SK-MEL-5 (cell line): Measurements from ENCODE around the gene TFE3. TPM values are rescaled to one million over a fixed set of nuclear protein-coding genes. Genes with fewer than 3 reads are reported as not detected.
A peak's percentile ranks its signal among the peaks of the same experiment; 100 is the strongest.

ENCODE experiments used
- DNase-seq: peaks from one replicate; pipeline ENCODE4 v3.0.0-alpha.2; 2016; ENCODE audit warnings: low read depth, low spot score
- in situ Hi-C: cut with HindIII; loops from 2 replicates; pipeline ENCODE4 v1.10.0; 2016; ENCODE audit warnings: low sequenced_read_pairs, high pct_unique_total_duplicates, low pct_unique_long_range_greater_than_20kb
- total RNA-seq: library from RNA; depleted of rRNA; stranded (reverse); fragments of >200 nt; shearing (Covaris generic); gene quantifications from 2 replicates; pipeline ENCODE4 v1.2.3, GENCODE V29; 2014

TFE3 gene
- total RNA-seq, 1 experiment from 2014 or later = 17.0 TPM

DNA sequence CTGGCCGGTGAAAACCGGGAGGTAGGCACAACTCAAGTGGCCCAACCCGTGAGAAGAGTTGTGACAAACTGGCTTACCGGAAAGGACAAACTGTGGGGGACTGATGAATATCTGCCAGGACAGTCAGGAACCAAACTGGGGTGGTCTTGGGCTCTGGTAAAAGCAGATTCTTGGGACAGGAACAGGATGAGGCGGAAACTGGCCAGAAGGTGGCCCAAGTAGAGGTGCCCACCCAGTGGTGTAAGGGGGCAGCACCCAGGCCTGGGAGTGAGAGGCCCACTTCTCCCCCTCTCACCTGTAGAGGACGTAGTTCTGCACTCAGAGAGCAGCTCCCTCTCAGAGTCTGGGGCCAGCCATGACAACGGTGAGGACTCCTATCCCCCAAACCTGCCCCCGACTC, 21.6 kb upstream of the TFE3 start:
- DNase-seq = no peak
- in situ Hi-C loops = no loop called here

DNA sequence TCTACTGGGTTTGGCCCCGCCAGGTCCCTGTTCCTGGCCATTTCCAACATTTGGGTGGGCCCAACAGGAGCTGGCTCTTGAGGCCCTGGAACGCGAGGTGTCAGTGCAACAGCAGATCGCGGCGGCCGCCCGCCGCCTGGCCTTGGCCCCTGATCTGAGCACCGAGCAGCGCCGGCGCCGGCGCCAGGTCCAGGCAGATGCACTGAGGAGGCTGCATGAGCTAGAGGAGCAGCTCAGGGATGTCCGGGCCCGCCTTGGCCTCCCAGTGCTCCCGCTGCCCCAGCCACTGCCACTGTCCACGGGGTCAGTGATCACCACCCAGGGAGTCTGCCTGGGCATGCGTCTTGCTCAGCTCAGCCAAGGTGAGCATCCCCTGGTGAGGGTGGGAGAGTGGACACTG, 21.1 kb upstream of the TFE3 start:
- in situ Hi-C loops = no loop called here
- DNase-seq = no peak

DNA sequence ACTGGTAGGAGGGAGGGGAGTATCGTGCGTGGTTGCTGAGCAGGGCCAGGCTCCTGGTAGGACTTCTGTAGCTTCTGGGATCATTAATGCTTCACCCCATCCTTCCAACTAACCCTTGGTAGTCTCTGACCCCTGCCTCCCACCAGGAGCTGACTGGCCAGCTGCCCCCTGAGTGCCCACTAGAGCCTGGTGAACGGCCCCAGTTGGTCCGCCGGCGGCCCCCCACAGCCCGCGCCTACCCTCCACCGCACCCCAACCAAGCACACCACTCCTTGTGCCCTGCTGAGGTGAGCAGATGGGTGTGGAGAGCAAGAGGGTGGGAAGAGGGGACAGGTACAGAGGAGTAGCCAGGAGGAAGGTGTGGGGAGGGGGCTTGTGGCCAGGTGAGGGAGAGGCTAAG, 20.6 kb upstream of the TFE3 start:
- DNase-seq = no peak
- in situ Hi-C loops = no loop called here

DNA sequence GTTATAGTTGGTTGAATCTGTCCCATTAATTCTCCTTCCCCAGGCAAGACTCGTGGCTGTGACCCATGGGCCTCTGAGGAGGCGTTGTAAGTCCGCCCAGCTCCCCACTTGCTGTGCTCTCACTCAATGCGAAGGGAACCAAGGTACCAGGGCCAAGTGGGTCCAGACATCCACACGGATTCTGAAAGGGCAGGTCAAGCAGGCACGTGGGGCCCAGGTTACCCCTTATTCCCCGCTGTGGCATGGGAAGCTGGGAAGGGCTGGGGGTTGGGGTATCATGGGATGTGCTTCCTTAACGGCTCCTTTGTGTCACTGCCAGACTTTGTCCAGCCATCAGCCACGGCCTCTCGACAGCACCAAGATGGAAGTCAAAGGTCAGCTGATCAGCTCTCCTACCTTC, 18.8 kb upstream of the TFE3 start:
- in situ Hi-C loops = no loop called here
- DNase-seq = no peak

DNA sequence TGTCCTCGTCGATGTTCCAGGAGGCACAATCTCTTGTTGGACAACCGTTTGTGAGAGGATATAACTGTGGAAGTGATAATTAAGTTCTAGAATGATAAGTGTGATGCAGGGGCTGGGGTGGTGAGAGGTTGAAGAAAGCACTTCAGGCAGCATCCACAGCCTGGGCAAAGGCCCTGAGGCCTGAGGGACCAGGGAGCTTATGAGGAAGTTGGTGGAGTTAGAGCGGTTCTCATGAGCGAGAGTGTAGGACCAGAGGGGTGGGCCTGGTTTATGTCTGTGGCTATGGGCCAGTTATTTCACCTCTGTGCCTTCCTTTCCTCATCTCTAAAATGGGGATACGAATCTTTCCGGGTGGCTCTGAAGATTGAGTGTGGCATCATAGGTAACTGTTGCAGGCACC, 18.3 kb upstream of the TFE3 start:
- in situ Hi-C loops = no loop called here
- no peak for DNase-seq

DNA sequence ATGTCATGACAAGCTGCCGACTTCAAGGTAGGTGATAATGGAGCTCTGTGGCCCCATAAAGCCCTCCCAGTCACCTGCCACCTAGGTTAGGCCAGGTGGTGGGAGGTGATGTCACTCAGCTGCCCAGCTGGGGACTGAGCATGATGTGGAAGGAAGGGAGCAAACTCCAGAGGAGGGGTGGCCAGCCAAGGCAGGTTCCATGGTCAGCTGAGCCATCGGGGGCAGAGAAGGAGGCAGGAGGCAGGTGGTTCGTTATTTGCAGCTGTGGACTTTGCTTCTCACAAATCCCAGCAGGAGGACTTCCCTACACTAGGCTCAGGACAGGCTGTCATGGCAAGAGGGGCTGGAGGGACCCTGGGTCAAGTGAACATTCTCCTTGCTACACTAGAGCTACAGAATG, 17.8 kb upstream of the TFE3 start:
- DNase-seq = no peak
- in situ Hi-C loops = no loop called here

DNA sequence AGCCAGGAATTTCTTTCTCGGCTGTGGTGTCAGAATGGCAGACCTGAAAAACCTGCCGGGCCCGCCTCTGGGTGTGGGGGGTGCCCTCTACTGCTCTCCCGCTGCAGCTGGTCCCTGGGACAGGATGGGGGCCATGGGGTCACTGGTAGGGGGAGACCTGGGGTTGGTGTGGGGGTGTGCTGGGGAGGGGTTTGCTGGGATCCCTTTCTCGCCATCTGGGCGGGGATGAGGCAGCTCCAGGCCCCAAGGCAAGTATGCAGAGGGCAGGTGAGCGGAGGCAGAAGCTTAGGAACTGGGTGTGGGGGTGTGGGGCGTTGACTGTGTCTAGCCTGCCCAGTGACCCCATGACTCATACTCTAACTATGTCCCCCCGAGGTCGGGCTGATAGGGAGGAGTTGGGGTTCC, 16.5 kb upstream of the TFE3 start:
- in situ Hi-C loops = no loop called here
- DNase-seq = no peak

DNA sequence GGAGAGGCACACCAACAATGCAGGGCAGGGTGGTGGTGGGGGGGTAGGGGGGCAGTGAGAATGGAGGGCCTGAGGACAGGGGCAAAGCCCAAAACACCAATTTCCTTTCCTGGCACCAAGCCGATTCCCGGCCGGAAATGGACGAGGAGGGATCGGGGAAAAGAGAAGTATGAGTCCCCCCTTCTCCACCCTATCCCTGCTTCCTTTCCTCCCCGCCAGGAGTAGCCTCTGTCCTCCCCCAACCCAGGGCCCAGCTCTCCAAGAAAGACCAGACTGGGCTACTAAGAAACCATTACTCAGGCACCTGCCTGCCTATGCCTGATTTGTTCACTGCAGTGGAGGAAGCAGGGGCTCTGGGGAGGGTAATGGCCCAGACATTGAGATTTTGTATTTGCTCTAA, 16.0 kb upstream of the TFE3 start:
- in situ Hi-C loops = no loop called here
- DNase-seq = no peak

DNA sequence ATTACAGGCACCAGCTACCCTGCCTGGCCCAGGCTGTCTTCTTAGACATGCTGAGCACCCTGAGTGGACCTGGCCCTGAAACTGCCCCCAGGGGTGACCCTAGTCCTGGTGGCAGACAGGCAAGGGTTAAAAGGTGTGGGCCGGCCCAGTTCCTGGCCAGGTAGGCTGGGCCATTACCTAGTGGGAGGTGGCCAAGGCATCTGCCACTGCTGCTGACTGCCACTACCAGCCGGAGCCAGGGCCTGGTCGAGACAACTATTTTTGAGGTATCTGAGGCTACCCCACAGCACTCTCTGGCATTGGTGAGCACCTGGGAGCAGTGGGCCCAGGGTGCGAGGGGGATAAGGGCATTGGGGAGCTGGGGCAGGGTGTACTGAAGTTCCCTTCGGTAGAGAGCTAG, 15.6 kb upstream of the TFE3 start, which contains the start of gene CCDC120:
Gene CCDC120, plus strand, starts transcription at position 206 of the 400 bp plus-strand sequence. CDS start 3,043 bp downstream, outside the sequence.
- in situ Hi-C loops = no loop called here
- DNase-seq = no peak

DNA sequence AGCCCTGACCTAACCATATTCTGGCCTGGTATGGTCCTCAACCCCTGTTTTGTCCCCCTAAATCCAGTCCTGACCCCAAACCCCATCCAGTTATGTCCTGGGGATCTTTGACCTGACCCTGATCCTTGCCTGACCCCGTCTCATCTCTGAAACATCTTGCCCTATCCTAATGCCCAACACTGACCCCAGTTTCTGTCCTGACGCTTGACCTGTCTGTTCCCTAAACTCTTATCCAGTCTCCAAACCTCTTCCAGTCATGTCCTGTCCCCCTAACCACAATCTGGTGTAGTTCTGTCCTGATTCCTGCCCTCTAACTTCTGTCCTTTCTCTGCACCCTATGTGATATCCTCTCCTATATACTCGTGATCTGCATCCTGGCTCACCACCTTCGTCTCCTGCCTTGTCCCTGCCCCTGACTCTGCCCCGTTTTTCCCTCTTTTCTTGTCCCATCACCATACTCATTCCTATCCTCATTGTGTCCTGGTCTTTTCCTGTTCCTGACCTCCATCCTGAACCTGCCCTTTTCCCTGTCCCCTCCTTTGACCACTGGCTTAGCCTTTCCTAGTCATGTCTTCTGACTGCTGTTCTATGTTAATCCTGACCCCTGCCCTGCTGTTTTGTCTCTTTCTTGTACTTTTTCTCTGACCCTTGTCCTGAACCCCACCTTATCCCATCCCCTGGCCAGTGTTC, 11.1 kb upstream of the TFE3 start:
- in situ Hi-C loops = no loop called here
- DNase-seq = no peak

DNA sequence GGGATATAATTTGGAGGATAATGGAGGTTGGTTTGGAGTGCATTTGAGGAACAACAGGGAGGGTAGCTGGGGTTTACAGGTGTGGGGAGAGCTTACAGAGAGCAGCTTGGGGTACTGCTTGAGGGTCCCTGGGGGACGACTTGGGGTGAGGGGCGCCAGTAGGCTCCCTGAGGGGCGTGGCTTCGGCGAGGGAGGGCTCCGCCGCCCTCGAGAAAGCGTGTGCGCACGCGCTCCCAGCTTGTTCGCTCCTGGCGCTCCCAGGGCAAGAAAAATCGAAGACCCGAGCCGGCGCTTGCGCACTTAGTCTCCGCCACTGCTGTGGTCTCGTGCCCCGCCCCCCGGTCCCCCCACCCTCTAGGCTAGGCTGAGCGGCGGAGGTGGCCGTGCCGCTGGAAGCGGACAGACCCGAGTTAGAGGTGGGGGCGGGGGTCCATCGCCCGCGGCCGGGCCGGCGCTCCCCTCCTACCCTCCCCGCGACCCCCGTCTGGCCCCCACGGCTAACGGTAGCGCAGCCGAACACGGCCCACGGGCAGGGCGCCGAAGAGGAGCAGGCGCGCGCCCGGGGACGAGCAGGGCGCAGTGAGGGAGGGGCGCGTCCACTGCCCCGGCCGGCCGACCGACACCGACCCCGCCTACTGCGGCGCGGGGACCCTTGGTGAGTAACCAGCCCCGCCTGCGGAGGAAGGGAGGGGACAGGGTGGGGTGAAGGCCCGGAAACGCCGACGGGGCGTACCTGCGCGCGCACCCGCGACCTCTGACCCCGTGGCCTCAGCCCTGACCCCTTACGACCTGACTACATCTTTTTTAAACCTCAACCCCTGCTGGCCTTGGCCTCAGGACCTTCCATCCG, 10.3 kb upstream of the TFE3 start:
- DNase-seq = peak; percentile 72
- in situ Hi-C loops = no loop called here

DNA sequence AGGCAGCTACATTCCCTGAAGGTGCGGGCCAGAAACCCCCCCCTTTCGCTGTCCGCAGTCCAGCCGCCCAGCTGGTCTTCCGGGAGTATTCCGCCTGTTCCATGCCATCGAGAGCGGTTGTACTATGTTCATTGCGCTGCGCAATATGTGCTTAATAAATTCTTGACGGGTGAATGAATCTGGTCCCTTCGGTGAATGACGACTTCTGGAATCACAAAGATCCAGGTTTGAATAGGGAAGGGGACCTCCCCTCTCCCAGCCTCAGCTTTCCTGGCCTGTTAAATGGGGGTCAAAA, 777 bp upstream of the TFE3 start:
- in situ Hi-C loops = no loop called here
- DNase-seq = no peak

DNA sequence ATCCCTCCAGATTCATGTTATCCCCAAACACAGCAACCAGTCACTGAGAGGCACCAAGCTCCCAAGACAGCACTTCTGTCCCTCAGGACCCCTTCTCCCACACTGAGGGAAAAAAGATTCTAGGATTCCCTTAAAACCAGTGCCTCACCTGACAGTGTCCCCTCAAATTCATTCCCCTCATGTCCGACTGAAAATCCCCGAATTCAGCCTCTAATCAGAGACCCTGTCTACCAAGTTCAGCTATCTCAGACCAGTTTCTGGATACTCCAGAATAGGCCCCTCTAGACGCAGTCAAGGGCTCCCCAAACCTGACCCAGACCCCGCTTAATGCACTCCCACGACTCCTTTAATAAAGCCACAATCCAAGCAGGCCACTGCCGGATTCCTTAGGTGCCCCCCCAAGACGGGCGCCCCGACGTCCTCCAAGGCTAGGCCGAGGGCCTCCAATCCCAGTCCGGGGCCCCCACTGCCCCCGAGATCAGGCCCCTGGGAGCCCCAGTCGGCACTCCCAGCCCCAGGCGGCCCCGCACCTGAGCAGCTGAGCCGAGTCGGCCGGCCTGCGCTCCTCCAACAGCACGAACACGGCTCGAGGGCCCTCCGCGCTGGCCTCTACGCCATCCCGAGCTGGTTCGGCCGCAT, 457 bp downstream of the TFE3 start:
- no peak for DNase-seq
- in situ Hi-C loops = no loop called here

DNA sequence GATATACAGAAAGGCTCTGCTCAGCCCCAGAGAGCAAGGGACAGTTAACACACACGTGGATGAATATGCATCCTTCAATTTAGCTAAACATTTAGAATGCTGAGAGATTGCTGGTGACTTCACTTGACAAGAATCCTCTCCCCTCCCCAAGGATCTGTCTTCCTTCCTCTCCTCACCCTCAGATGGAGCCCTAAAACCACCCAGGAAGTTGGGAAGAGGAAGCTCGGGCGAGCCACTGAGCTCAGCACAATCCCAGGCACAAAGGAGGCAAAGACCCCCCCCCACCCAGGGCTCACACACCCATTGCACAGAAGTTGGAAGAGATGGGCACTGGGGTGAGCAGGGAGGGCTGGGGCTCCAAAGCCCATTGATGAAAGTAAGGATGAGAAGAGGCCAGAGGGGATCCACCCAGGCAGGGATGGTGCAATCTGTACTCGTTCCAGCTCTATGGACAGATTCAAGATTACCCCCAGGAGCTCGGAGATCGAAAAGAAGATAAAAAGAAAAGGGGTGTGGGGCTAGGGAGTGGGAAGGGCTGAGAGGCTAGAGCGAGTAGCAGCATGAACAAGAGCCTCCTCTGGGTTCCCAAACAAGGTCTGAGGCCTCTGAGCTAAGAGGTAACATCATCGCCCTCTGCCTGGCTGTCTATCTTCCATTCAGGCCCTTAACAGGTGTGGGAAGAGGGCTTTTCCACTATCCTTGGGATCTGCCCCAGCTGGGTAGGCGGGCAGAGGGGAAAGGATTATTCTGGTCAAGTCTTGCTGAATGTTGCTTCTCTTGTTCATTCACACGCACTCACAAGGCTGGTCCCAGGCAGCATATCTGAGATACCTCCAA, 1.2 kb downstream of the TFE3 start:
- in situ Hi-C loops = no loop called here
- DNase-seq = no peak

DNA sequence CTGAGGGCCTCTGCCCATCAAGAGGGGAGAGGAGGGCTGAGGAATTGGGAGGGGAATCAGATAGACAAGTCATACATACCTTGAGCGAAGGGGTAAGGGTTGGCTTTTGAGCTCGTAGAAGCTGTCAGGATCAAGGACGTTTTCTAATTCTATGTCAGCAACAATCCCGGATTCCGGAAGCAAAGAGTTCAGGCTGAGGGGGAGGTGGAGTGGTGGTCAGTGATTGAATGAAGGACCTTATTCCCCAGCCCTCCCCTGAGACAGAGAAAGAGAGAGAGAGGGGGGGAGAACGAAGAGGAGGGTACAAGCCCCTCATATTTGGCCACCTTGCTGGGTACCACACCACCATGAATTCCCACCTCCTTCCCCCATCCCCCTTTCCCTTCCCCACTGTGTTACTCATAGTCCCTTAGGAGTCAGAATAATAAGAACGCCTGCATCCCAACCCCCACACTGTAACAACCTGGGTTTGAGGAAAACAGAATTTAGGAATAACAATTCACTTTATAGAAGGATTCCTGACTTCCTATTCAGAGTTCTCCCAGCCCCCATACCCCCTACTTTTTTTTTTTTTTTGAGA, 2.7 kb downstream of the TFE3 start:
- in situ Hi-C loops = no loop called here

DNA sequence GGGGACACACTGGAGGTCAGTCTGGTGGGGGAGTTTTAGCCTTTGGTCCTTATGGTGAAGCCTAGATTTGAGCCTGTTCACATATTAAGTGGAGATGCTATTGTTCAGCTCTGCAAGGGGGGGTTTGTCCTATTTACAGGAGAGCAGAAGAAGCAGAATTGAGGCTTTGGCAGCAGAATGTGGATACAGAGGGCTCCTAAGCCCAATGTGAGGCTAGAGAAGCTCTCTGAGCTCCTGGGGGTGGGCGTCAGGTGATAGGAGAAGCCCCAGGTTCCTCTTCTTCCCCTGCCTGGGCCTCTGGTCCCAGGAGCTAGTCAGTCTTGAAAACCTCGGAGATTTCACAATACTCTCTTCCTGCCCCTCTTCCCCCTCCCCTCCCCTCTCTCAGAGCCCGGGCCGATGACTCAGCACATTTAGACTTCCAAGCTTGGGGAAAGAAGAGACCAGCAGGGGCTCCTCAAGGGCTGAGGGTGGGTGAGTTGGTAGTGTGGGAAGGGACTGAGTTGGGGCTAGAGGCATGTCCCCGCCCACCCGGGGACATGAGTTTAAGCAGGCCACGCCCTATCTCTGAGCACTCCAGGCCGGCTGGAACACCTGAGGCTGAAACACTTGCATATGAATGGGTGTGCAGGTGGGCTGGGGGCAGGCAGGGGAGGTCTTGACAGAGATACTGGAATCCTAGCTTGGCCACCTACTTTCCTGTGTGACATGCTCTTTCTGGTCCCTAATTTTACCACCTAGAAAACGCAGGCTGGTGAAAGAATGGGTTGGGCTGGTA, 3.4 kb downstream of the TFE3 start:
- peak; percentile 72 for DNase-seq
- in situ Hi-C loops = no loop called here

More for the DNA sequence above, 2.7 kb downstream of the TFE3 start:
- no peak for DNase-seq

DNA sequence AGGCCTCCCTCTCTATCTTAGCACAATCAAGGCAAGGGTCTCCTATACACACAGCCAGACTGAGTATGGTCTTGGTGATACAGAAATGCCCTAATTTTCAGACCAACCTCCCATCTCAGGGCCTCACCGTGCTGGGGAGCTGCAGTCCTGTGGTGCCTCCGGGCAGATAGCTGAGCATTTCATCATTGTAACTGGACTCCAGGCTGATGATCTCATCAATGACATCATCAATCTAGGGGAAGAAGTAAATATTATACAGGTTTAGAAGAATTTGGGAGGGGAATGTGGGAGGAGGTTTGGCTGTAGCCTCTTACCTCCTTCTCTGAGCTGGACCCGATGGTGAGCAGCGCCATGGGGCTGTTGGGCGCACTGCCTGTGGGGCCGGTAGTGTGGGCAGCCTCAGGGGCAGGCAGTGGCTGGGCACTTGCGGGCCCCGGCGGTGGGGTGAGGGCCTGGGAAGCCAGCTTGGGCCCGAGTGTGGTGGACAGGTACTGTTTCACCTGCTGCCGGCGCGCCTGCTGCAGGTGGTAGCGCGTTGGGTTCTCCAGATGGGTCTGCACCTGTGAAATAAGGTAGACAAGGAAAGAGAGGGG, 5.2 kb downstream of the TFE3 start:
- DNase-seq = no peak
- in situ Hi-C loops = no loop called here
